ENCODE data around the gene PLXNA4. TPM values are rescaled to one million over a fixed set of nuclear protein-coding genes. Genes with fewer than 3 reads are reported as not detected.

PLXNA4 gene
- total and polyA plus RNA-seq, 10 donors, result 0.15 to 14.7 (median 8.7) TPM

DNA sequence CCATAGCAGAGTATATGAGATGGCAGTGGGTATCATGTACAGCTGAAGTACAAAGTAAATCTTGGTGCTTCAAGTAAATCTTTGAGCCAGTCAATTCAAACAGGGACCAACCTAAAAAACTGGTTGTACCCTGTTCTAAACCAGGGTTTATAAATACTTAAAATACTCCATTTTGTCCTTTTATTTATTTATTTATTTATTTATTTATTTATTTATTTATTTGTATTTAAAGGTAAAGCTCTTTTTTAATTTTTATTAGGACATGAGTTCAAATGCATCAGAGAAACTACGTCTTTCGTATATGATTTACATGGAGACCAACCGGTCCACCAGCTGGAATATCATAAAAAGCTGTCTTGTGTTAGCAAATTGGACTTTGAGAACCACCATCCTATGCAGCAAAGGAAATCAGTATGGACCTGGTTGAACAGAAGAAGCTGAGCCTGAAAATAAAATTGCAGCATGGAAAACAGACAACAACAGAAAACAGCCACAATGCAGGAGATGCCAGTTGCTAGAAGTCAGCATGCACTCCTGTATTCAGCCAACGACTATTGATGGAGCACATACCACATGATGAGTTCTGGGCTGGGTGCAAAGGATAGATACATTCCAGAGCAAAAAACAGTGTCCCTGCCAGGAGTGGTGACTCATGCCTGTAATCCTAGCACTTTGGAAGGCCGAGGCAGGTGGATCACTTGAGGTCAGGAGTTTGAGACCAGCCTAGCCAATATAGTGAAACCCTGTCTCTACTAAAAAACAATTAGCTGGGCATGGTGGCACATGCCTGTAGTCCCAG lies 60.0 kb downstream of the PLXNA4 start:
- Histone ChIP-seq H3K9me3 (no peaks in the 10 kb centered on the region), H3K27me3 (replicated peaks in 1 of 7) (no peaks in the 10 kb centered on the region), H3K36me3 (no peaks in the 10 kb centered on the region), H3K27ac (no peak overlapping the region), H3K4me1 (peaks cover 0 to 15% (median 0%) of the 10 kb centered on the region in 6 donors), H3K4me3 (no peak overlapping the region)
- 82 to 91% (median 89%) methylated on average over 5 of the region's 5 CpGs for WGBS, 5 donors
- no peak for DNase-seq
- intact Hi-C loops (cut with DNase I; ENCODE audit: low total_unique reads), result no loop called here
- TF ChIP-seq POLR2A (IDR thresholded peaks at IDR 0.05) (no peak), POLR2AphosphoS5 (IDR thresholded peaks at IDR 0.05) (no peak)
- TF ChIP-seq, protein P1, sequence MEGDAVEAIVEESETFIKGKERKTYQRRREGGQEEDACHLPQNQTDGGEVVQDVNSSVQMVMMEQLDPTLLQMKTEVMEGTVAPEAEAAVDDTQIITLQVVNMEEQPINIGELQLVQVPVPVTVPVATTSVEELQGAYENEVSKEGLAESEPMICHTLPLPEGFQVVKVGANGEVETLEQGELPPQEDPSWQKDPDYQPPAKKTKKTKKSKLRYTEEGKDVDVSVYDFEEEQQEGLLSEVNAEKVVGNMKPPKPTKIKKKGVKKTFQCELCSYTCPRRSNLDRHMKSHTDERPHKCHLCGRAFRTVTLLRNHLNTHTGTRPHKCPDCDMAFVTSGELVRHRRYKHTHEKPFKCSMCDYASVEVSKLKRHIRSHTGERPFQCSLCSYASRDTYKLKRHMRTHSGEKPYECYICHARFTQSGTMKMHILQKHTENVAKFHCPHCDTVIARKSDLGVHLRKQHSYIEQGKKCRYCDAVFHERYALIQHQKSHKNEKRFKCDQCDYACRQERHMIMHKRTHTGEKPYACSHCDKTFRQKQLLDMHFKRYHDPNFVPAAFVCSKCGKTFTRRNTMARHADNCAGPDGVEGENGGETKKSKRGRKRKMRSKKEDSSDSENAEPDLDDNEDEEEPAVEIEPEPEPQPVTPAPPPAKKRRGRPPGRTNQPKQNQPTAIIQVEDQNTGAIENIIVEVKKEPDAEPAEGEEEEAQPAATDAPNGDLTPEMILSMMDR (IDR thresholded peaks at IDR 0.05 in 8 of 11, conservative IDR thresholded peaks at IDR 0.05 in 3 of 11), result no peak

DNA sequence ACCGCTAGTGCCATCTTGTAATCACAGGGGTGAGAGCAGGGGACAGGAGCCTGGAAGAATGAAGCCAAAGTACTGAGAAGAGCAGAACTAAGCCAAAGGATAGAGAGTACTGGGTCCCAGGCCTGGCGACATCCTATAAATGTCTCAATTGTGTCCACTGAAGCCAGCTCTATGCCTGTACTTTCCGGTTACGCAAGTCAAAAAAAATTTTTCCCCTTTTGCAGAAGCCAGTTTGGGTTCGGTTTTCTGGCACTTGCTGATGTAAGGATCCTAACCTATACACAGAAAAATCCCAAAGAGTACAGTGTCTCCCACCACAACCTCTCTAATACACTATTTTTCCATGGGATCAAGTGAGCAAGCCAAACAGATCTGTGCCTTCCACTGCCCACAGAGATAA lies 61.1 kb downstream of the PLXNA4 start:
- intact Hi-C loops (cut with DNase I; ENCODE audit: low total_unique reads), result no loop called here

GRCh38 chr7:132514430-132514829 lies 61.8 kb downstream of the PLXNA4 start:
- no peaks in the 10 kb centered on the region for H3K9me3 ChIP-seq
- TF ChIP-seq, protein P1 (IDR thresholded peaks at IDR 0.05 in 8 of 11, conservative IDR thresholded peaks at IDR 0.05 in 3 of 11), result no peak
- TF ChIP-seq POLR2A (IDR thresholded peaks at IDR 0.05) (no peak), POLR2AphosphoS5 (IDR thresholded peaks at IDR 0.05) (no peak)
- no peak overlapping the region for H3K4me3 ChIP-seq
- no peaks in the 10 kb centered on the region for H3K27me3 ChIP-seq (replicated peaks in 1 of 7)
- H3K27ac ChIP-seq, result no peak overlapping the region
- intact Hi-C loops (cut with DNase I; ENCODE audit: low total_unique reads), result no loop called here
- H3K36me3 ChIP-seq, result no peaks in the 10 kb centered on the region
- no peak for DNase-seq
- WGBS, 5 donors, result 73 to 100% (median 82%) methylated on average over 1 of the region's 1 CpG
- peaks cover 0 to 6% (median 0%) of the 10 kb centered on the region in 6 donors for H3K4me1 ChIP-seq

More for the DNA sequence above, 61.1 kb downstream of the PLXNA4 start:
- H3K4me3 ChIP-seq, result no peak overlapping the region
- H3K36me3 ChIP-seq, result no peaks in the 10 kb centered on the region
- DNase-seq, result no peak
- no peaks in the 10 kb centered on the region for H3K9me3 ChIP-seq
- no peak overlapping the region for H3K27ac ChIP-seq
- 83 to 94% (median 91%) methylated on average over 5 of the region's 5 CpGs for WGBS, 5 donors
- H3K4me1 ChIP-seq, result peaks cover 0 to 6% (median 0%) of the 10 kb centered on the region in 6 donors
- H3K27me3 ChIP-seq (replicated peaks in 1 of 7), result no peaks in the 10 kb centered on the region
- TF ChIP-seq POLR2A (IDR thresholded peaks at IDR 0.05), result no peak
- no peak for TF ChIP-seq POLR2AphosphoS5 (IDR thresholded peaks at IDR 0.05)
- TF ChIP-seq, protein P1 (IDR thresholded peaks at IDR 0.05 in 8 of 11, conservative IDR thresholded peaks at IDR 0.05 in 3 of 11), result no peak

DNA sequence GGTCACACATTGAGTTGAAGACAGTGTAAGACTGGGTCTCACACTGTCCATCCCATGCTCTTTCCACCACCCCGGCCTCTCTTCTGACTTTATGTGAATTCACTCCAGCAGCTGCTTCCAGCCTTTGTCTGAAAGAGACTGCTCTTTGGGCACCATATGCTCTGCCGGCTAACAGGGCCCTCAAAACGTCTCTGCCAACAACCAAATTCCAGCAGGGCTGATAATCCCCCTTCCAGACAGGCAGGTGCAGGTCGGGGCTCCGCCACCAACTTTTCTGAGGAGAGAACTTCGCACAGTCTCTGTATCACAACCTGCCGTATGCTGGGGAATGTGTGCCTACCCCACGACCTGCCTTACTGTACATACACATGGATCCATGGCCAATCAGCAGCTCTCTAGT lies 64.3 kb downstream of the PLXNA4 start:
- DNase-seq, result no peak
- TF ChIP-seq POLR2AphosphoS5 (IDR thresholded peaks at IDR 0.05) (no peak), POLR2A (IDR thresholded peaks at IDR 0.05) (no peak)
- TF ChIP-seq, protein P1 (IDR thresholded peaks at IDR 0.05 in 8 of 11, conservative IDR thresholded peaks at IDR 0.05 in 3 of 11), result no peak
- H3K27ac ChIP-seq, result no peak overlapping the region
- peaks cover 0 to 11% (median 0%) of the 10 kb centered on the region in 6 donors for H3K36me3 ChIP-seq
- H3K4me3 ChIP-seq, result no peak overlapping the region
- peaks cover 0 to 10% (median 0%) of the 10 kb centered on the region in 6 donors for H3K4me1 ChIP-seq
- intact Hi-C loops (cut with DNase I; ENCODE audit: low total_unique reads), result no loop called here
- no peaks in the 10 kb centered on the region for H3K9me3 ChIP-seq
- WGBS, 5 donors, result 59 to 91% (median 85%) methylated on average over 8 of the region's 8 CpGs
- H3K27me3 ChIP-seq (replicated peaks in 1 of 7), result no peaks in the 10 kb centered on the region
